ENCODE measurements around the gene PXN.
"Not testable (repeated sequence)": the region's sequence is repeated elsewhere in the genome, so short reads cannot be mapped to it uniquely, and the experiment has no call there.

The PXN gene

GRCh38 chr12:120216742-120217605 is 48.6 kb downstream of the PXN start:
- H3K36me3 ChIP-seq (ENCODE audit: insufficient read depth, low read length), result peaks cover 12% of the 10 kb centered on the region
- no peaks in the 10 kb centered on the region for H3K9me3 ChIP-seq (ENCODE audit: control insufficient read depth, insufficient read depth, low read length)
- no peaks in the 10 kb centered on the region for H3K4me1 ChIP-seq (ENCODE audit: insufficient read depth, low read length)
- no peak overlapping the region for H3K9ac ChIP-seq (ENCODE audit: low read depth, low read length)

- H3K9me3 ChIP-seq (ENCODE audit: control insufficient read depth, insufficient read depth, low read length), result no peaks in the 10 kb centered on the region
- H3K36me3 ChIP-seq (ENCODE audit: insufficient read depth, low read length), result peaks cover 12% of the 10 kb centered on the region
- no peak overlapping the region for H3K9ac ChIP-seq (ENCODE audit: low read depth, low read length)
- H3K4me1 ChIP-seq (ENCODE audit: insufficient read depth, low read length), result no peaks in the 10 kb centered on the region
Measured at GRCh38 chr12:120215766-120216735, 49.5 kb downstream of the PXN start.

GRCh38 chr12:120215357-120215735 is 50.2 kb downstream of the PXN start:
- H3K36me3 ChIP-seq (ENCODE audit: insufficient read depth, low read length), result peaks cover 19% of the 10 kb centered on the region
- no peak overlapping the region for H3K9ac ChIP-seq (ENCODE audit: low read depth, low read length)
- H3K4me1 ChIP-seq (ENCODE audit: insufficient read depth, low read length), result no peaks in the 10 kb centered on the region
- H3K9me3 ChIP-seq (ENCODE audit: control insufficient read depth, insufficient read depth, low read length), result no peaks in the 10 kb centered on the region

DNA sequence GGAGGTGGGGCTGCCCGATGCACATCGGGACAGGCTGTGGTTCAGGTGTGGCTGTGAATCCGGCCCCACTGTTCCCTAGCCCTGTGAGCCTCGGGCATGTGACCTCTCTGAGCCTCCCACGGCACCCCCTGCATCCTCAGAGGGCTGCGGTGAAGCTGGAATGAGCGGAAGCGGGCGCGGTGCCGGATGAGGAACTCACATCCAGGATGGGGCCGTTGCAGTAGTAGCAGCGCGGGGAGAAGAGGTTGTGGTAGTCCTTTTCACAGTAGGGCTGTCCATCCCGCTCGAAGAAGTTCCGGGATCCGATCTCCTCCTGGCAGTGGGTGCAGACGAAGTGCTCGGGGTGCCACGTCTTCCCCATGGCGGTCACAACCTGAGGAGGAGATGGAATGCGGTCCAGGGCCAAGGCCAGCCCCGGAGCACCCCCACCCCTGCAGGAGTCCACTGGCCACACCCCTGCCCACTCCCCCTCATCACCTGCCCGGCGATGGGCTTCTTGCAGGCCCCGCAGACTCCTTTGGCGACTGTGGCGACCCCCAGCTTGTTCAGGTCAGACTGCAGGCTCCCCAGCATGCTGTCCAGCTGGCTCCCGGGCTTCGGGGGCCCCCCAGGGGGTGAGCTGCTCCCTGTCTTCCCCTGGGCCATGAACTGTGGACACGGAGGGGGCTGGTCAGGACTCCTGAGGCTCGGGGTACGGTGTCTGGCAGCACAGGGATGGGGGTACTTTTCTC is 50.7 kb downstream of the PXN start:
- no peaks in the 10 kb centered on the region for H3K4me1 ChIP-seq (ENCODE audit: insufficient read depth, low read length)
- peaks cover 22% of the 10 kb centered on the region for H3K36me3 ChIP-seq (ENCODE audit: insufficient read depth, low read length)
- no peak overlapping the region for H3K9ac ChIP-seq (ENCODE audit: low read depth, low read length)
- no peaks in the 10 kb centered on the region for H3K9me3 ChIP-seq (ENCODE audit: control insufficient read depth, insufficient read depth, low read length)

- H3K9me3 ChIP-seq (ENCODE audit: control insufficient read depth, insufficient read depth, low read length), result no peaks in the 10 kb centered on the region
- H3K9ac ChIP-seq (ENCODE audit: low read depth, low read length), result no peak overlapping the region
- H3K36me3 ChIP-seq (ENCODE audit: insufficient read depth, low read length), result peaks cover 22% of the 10 kb centered on the region
- no peaks in the 10 kb centered on the region for H3K4me1 ChIP-seq (ENCODE audit: insufficient read depth, low read length)
Measured at GRCh38 chr12:120213758-120214157, 51.8 kb downstream of the PXN start.

DNA sequence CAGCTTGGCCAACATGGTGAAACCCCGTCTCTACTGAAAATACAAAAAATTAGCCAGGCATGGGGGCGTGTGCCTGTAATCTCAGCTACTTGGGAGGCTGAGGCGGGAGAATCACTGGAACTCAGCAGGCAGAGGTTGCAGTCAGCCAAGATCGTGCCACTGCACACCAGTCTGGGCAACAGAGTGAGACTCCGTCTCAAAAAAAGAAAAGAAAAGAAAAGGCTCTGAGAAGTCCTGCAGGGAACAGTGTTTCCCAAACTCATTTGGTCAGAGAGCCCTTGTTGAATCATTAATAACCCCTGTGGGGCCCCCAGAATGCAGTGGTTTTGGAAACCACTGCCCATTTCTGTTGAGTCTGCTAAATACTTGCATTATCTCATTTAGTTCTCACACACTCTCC is 52.3 kb downstream of the PXN start:
- peaks cover 22% of the 10 kb centered on the region for H3K36me3 ChIP-seq (ENCODE audit: insufficient read depth, low read length)
- H3K9ac ChIP-seq (ENCODE audit: low read depth, low read length); H3K9me3 ChIP-seq (ENCODE audit: control insufficient read depth, insufficient read depth, low read length); H3K4me1 ChIP-seq (ENCODE audit: insufficient read depth, low read length): not testable (repeated sequence)

- Histone ChIP-seq H3K9ac (ENCODE audit: low read depth, low read length) (no peak overlapping the region), H3K36me3 (ENCODE audit: insufficient read depth, low read length) (peaks cover 22% of the 10 kb centered on the region)
Measured at GRCh38 chr12:120212301-120212700, 53.2 kb downstream of the PXN start.

GRCh38 chr12:120211904-120212283 is 53.6 kb downstream of the PXN start:
- H3K9me3 ChIP-seq (ENCODE audit: control insufficient read depth, insufficient read depth, low read length), result no peaks in the 10 kb centered on the region
- peaks cover 22% of the 10 kb centered on the region for H3K36me3 ChIP-seq (ENCODE audit: insufficient read depth, low read length)
- H3K9ac ChIP-seq (ENCODE audit: low read depth, low read length), result no peak overlapping the region
- no peaks in the 10 kb centered on the region for H3K4me1 ChIP-seq (ENCODE audit: insufficient read depth, low read length)

More at GRCh38 chr12:120212301-120212700, 53.2 kb downstream of the PXN start:
- no peaks in the 10 kb centered on the region for H3K9me3 ChIP-seq (ENCODE audit: control insufficient read depth, insufficient read depth, low read length)
- H3K4me1 ChIP-seq (ENCODE audit: insufficient read depth, low read length), result no peaks in the 10 kb centered on the region

- Histone ChIP-seq H3K36me3 (ENCODE audit: insufficient read depth, low read length) (peaks cover 22% of the 10 kb centered on the region), H3K9ac (ENCODE audit: low read depth, low read length) (no peak overlapping the region), H3K4me1 (ENCODE audit: insufficient read depth, low read length) (no peaks in the 10 kb centered on the region), H3K9me3 (ENCODE audit: control insufficient read depth, insufficient read depth, low read length) (no peaks in the 10 kb centered on the region)
Measured at GRCh38 chr12:120211243-120211903, 54.2 kb downstream of the PXN start.

DNA sequence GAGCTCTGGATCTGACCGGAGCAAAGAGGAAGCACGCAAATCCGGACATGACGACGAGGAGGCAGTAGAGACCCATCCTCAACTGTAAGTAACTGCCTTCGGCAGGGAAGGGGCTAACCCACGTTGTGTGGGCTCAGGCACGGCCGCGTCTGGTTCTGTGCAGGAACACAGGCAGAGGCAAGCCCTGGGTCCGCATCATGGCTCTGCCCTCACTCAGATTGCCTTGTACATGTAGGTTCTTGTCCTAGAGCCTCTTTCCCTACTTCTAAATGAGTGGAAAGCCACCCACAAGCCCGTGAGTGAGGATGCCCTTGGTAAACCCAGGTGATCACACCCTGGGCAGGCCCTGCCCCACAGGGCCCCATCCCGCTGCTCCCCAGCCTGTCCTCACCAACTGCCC is 55.7 kb downstream of the PXN start:
- Histone ChIP-seq H3K4me1 (ENCODE audit: insufficient read depth, low read length) (no peaks in the 10 kb centered on the region), H3K36me3 (ENCODE audit: insufficient read depth, low read length) (peaks cover 22% of the 10 kb centered on the region), H3K9me3 (ENCODE audit: control insufficient read depth, insufficient read depth, low read length) (no peaks in the 10 kb centered on the region), H3K9ac (ENCODE audit: low read depth, low read length) (no peak overlapping the region)

- H3K9me3 ChIP-seq (ENCODE audit: control insufficient read depth, insufficient read depth, low read length), result no peaks in the 10 kb centered on the region
- H3K9ac ChIP-seq (ENCODE audit: low read depth, low read length), result no peak overlapping the region
- H3K4me1 ChIP-seq (ENCODE audit: insufficient read depth, low read length), result no peaks in the 10 kb centered on the region
- H3K36me3 ChIP-seq (ENCODE audit: insufficient read depth, low read length), result peaks cover 15% of the 10 kb centered on the region
Measured at GRCh38 chr12:120207227-120207626, 58.3 kb downstream of the PXN start.

- not testable (repeated sequence) for H3K4me1 ChIP-seq (ENCODE audit: insufficient read depth, low read length); H3K9ac ChIP-seq (ENCODE audit: low read depth, low read length); H3K9me3 ChIP-seq (ENCODE audit: control insufficient read depth, insufficient read depth, low read length)
- peaks cover 15% of the 10 kb centered on the region; the same call in 1 of the 2 replicates for H3K36me3 ChIP-seq (ENCODE audit: insufficient read depth, low read length)
Measured at GRCh38 chr12:120206781-120207180, 58.7 kb downstream of the PXN start.

DNA sequence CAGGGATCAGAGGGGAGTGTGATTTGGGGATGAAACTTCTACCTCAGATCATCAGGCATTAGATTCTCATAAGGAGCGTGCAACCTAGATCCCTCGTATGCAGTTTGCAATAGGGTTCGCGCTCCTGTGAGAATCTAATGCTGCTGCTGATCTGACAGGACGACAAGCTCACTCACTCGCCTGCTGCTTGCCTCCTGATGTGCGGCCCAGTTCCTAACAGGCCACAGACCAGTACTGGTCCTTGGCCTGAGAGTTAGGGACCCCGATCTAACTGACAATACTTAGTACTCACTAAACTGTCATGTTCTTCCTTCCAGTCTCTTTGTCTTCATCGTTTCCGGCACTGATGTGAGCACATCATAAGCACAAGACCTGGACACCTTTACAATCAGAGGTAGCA is 59.3 kb downstream of the PXN start:
- no peak overlapping the region for H3K9ac ChIP-seq (ENCODE audit: low read depth, low read length)
- H3K4me1 ChIP-seq (ENCODE audit: insufficient read depth, low read length), result no peaks in the 10 kb centered on the region
- H3K36me3 ChIP-seq (ENCODE audit: insufficient read depth, low read length), result peaks cover 14% of the 10 kb centered on the region; the same call in 1 of the 2 replicates
- H3K9me3 ChIP-seq (ENCODE audit: control insufficient read depth, insufficient read depth, low read length), result no peaks in the 10 kb centered on the region

GRCh38 chr12:120204171-120204570 is 61.4 kb downstream of the PXN start:
- peaks cover 1% of the 10 kb centered on the region; the same call in 1 of the 2 replicates for H3K4me1 ChIP-seq (ENCODE audit: insufficient read depth, low read length)
- H3K9me3 ChIP-seq (ENCODE audit: control insufficient read depth, insufficient read depth, low read length), result no peaks in the 10 kb centered on the region
- peaks cover 9% of the 10 kb centered on the region for H3K36me3 ChIP-seq (ENCODE audit: insufficient read depth, low read length)
- H3K9ac ChIP-seq (ENCODE audit: low read depth, low read length), result no peak overlapping the region

Data from ES-I3 (cell line).